ENCODE results near the gene LMTK2. TPM values are rescaled to one million over a fixed set of nuclear protein-coding genes. Genes with fewer than 3 reads are reported as not detected.

Gene LMTK2
- total and polyA plus RNA-seq, 2 donors (not counting 1 experiment from before 2014, with no cell fraction given) = 4.9 to 13.1 TPM

GRCh38 chr7:98222533-98223195 lies 116.0 kb downstream of the LMTK2 start:
- Histone ChIP-seq H3K4me3 (ENCODE audit: control extremely low read depth in 1 of 5, extremely low read depth in 1 of 5, insufficient read depth in 1 of 5, low read depth in 2 of 5, low read length in 4 of 5) (no peak overlapping the region), H3K9me3 (ENCODE audit: control extremely low read depth in 1 of 3, control insufficient read depth in 2 of 3, insufficient read depth in 1 of 3, low read length in 2 of 3) (no peaks in the 10 kb centered on the region), H3K36me3 (replicated peaks in 1 of 2; ENCODE audit: control extremely low read depth in 1 of 2, control insufficient read depth in 1 of 2, extremely low read depth in 1 of 2, insufficient read depth in 2 of 2, low read length in 1 of 2) (peaks cover 0 to 43% of the 10 kb centered on the region in 2 experiments), H3K4me2 (replicated peaks; ENCODE audit: low read depth, low read length, poor library complexity, severe bottlenecking) (no peak overlapping the region), H3K9ac (ENCODE audit: low read length) (no peak overlapping the region), H4K20me1 (ENCODE audit: control insufficient read depth, insufficient read depth, low read length, poor library complexity, severe bottlenecking) (peaks cover 37% of the 10 kb centered on the region), H2AFZ (ENCODE audit: insufficient read depth, low read depth, low read length, poor library complexity, severe bottlenecking) (no peak overlapping the region), H3K27me3 (replicated peaks in 1 of 4; ENCODE audit: control extremely low read depth in 1 of 4, control insufficient read depth in 3 of 4, insufficient read depth in 4 of 4, low read length in 3 of 4) (peaks cover 0 to 3% (median 0%) of the 10 kb centered on the region in 4 experiments), H3K79me2 (ENCODE audit: control insufficient read depth, insufficient read depth, low read length) (no peaks in the 10 kb centered on the region), H3K27ac (ENCODE audit: low read length in 2 of 2) (no peak overlapping the region), H3K4me1 (ENCODE audit: control insufficient read depth in 2 of 2, insufficient read depth in 2 of 2, low read length in 2 of 2) (peaks cover 21 to 25% of the 10 kb centered on the region in 2 donors)
- WGBS (ENCODE audit: insufficient coverage) = 96% methylated on average over 30 of the region's 30 CpGs
- H3K27me3 Mint-ChIP-seq = peaks cover 3% of the 10 kb centered on the region
- no peak for DNase-seq
- intact Hi-C loops (cut with micrococcal nuclease) = no loop called here
- TF ChIP-seq, protein P1, sequence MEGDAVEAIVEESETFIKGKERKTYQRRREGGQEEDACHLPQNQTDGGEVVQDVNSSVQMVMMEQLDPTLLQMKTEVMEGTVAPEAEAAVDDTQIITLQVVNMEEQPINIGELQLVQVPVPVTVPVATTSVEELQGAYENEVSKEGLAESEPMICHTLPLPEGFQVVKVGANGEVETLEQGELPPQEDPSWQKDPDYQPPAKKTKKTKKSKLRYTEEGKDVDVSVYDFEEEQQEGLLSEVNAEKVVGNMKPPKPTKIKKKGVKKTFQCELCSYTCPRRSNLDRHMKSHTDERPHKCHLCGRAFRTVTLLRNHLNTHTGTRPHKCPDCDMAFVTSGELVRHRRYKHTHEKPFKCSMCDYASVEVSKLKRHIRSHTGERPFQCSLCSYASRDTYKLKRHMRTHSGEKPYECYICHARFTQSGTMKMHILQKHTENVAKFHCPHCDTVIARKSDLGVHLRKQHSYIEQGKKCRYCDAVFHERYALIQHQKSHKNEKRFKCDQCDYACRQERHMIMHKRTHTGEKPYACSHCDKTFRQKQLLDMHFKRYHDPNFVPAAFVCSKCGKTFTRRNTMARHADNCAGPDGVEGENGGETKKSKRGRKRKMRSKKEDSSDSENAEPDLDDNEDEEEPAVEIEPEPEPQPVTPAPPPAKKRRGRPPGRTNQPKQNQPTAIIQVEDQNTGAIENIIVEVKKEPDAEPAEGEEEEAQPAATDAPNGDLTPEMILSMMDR (IDR thresholded peaks at IDR 0.05) = no peak
- TF ChIP-seq EZH2 (IDR thresholded peaks at IDR 0.05; ENCODE audit: borderline replicate concordance, insufficient read depth, low read depth, low read length, poor library complexity, severe bottlenecking) = no peak
- POLR2A ChIA-PET = no interaction called here
- H3K4me3 Mint-ChIP-seq = no peak overlapping the region
- no peaks in the 10 kb centered on the region for H3K9me3 Mint-ChIP-seq (ENCODE audit: insufficient read depth)
- no peak for ATAC-seq (ENCODE audit: low read depth)
- no peak overlapping the region for H3K27ac Mint-ChIP-seq
- H3K4me1 Mint-ChIP-seq = peaks cover 21% of the 10 kb centered on the region
- CTCF ChIA-PET = interaction anchor here (1.3 kb wide), 1 partner anchor 54 kb away, joined by 3 read pairs; no protein-coding TSS in a partner anchor

- ATAC-seq (ENCODE audit: low read depth) (no peak), DNase-seq (no peak)
- Histone ChIP-seq H4K20me1 (ENCODE audit: control insufficient read depth, insufficient read depth, low read length, poor library complexity, severe bottlenecking) (peaks cover 29% of the 10 kb centered on the region), H3K27me3 (replicated peaks in 1 of 4; ENCODE audit: control extremely low read depth in 1 of 4, control insufficient read depth in 3 of 4, insufficient read depth in 4 of 4, low read length in 3 of 4) (peaks cover 0 to 3% (median 0%) of the 10 kb centered on the region in 4 experiments), H3K9ac (ENCODE audit: low read length) (no peak overlapping the region), H3K4me1 (ENCODE audit: control insufficient read depth in 2 of 2, insufficient read depth in 2 of 2, low read length in 2 of 2) (peaks cover 14 to 18% of the 10 kb centered on the region in 2 donors), H3K79me2 (ENCODE audit: control insufficient read depth, insufficient read depth, low read length) (no peaks in the 10 kb centered on the region), H3K9me3 (ENCODE audit: control extremely low read depth in 1 of 3, control insufficient read depth in 2 of 3, insufficient read depth in 1 of 3, low read length in 2 of 3) (no peaks in the 10 kb centered on the region), H3K4me3 (ENCODE audit: control extremely low read depth in 1 of 5, extremely low read depth in 1 of 5, insufficient read depth in 1 of 5, low read depth in 2 of 5, low read length in 4 of 5) (no peak overlapping the region), H3K36me3 (replicated peaks in 1 of 2; ENCODE audit: control extremely low read depth in 1 of 2, control insufficient read depth in 1 of 2, extremely low read depth in 1 of 2, insufficient read depth in 2 of 2, low read length in 1 of 2) (peaks cover 0 to 45% of the 10 kb centered on the region in 2 experiments), H3K27ac (ENCODE audit: low read length in 2 of 2) (no peak overlapping the region), H3K4me2 (replicated peaks; ENCODE audit: low read depth, low read length, poor library complexity, severe bottlenecking) (no peak overlapping the region), H2AFZ (ENCODE audit: insufficient read depth, low read depth, low read length, poor library complexity, severe bottlenecking) (no peak overlapping the region)
- Mint-ChIP-seq H3K4me3 (no peak overlapping the region), H3K4me1 (peaks cover 16% of the 10 kb centered on the region), H3K27me3 (no peaks in the 10 kb centered on the region), H3K27ac (no peak overlapping the region), H3K9me3 (ENCODE audit: insufficient read depth) (no peaks in the 10 kb centered on the region)
- CTCF ChIA-PET = no interaction called here
- TF ChIP-seq EZH2 (IDR thresholded peaks at IDR 0.05; ENCODE audit: borderline replicate concordance, insufficient read depth, low read depth, low read length, poor library complexity, severe bottlenecking) = no peak
- TF ChIP-seq, protein P1 (IDR thresholded peaks at IDR 0.05) = no peak
- POLR2A ChIA-PET = no interaction called here
- WGBS (ENCODE audit: insufficient coverage) = 95% methylated on average over 10 of the region's 15 CpGs
- intact Hi-C loops (cut with micrococcal nuclease) = no loop called here
Measured at GRCh38 chr7:98223351-98223897, 116.8 kb downstream of the LMTK2 start.

All from B cell (primary cell).